Hepatocyte (in vitro differentiated cells): ENCODE results near the gene ATP6V0A1.

Source experiments
- EZH2 ChIP-seq: fragments of 200-600 bp; sonication (generic); IDR thresholded peaks from 2 replicates; pipeline ENCODE4 v1.6.1; 2016; ENCODE audit warnings: antibody characterized with exemption, mild to moderate bottlenecking, borderline replicate concordance
- EZH2phosphoT487 ChIP-seq: fragments of 200-600 bp; sonication (generic); IDR thresholded peaks from one replicate; pipeline ENCODE4 v1.6.1; 2018; ENCODE audit warnings: antibody characterized with exemption, mild to moderate bottlenecking, low read depth, moderate library complexity; ENCODE audit not compliant: unreplicated experiment, severe bottlenecking
- TF ChIP-seq, protein P1 (sequence below): fragments of 200-600 bp; sonication (generic); IDR thresholded peaks from 2 replicates; pipeline ENCODE4 v1.5.1; 2016; ENCODE audit warnings: antibody characterized with exemption, mild to moderate bottlenecking; ENCODE audit not compliant: poor library complexity

DNA sequence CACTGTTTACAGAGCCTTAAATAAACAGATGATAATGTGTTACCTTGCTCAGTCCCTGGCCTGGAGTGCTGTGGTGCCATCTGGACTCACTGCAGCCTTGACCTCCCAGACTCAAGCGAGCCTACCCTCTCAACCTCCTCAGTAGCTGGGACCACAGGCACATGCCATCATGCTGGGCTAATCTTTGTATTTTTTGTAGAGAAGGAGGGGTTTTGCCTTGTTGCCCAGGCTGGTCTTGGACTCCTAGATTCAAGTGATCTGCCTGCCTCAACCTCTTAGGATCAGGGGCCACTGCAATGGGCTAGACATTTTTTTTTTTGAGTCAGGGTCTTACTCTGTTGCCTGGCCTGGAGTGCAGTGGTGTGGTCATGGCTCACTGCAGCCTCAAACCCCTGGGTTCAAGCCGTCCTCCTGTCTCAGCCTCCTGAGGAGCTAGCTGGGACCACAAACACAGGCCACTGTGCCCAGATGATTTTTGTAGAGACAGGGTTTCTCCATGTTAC is 72.3 kb downstream of the ATP6V0A1 start:
- TF ChIP-seq, protein P1, sequence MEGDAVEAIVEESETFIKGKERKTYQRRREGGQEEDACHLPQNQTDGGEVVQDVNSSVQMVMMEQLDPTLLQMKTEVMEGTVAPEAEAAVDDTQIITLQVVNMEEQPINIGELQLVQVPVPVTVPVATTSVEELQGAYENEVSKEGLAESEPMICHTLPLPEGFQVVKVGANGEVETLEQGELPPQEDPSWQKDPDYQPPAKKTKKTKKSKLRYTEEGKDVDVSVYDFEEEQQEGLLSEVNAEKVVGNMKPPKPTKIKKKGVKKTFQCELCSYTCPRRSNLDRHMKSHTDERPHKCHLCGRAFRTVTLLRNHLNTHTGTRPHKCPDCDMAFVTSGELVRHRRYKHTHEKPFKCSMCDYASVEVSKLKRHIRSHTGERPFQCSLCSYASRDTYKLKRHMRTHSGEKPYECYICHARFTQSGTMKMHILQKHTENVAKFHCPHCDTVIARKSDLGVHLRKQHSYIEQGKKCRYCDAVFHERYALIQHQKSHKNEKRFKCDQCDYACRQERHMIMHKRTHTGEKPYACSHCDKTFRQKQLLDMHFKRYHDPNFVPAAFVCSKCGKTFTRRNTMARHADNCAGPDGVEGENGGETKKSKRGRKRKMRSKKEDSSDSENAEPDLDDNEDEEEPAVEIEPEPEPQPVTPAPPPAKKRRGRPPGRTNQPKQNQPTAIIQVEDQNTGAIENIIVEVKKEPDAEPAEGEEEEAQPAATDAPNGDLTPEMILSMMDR, result no peak
- TF ChIP-seq EZH2phosphoT487, result no peak
- TF ChIP-seq EZH2, result no peak
